Tibial artery (tissue), 4 donors: Measurements from ENCODE around the gene VTI1A.

Experiments used
- DNase-seq, 2 donors: peaks; one replicate each; pipeline ENCODE4 v3.0.0-alpha.2; 2019
- H3K27ac ChIP-seq, 2 donors: fragments of 200-600 bp; sonication (generic) in 1 of 2; 1 replicate in 1 of 2; 2 replicates in 1 of 2; pipeline ENCODE4 v1.5.1; 2018 to 2019; ENCODE audit warnings: mild to moderate bottlenecking in 1 of 2
- H3K27me3 ChIP-seq, 2 donors: fragments of 200-600 bp; sonication (generic) in 1 of 2; one replicate each; pipeline versions ENCODE4 v1.5.1 to v1.6.0; 2016 to 2019
- H3K36me3 ChIP-seq, 3 donors: fragments of 200-600 bp; sonication (generic) in 2 of 3; one replicate each; pipeline ENCODE4 v1.5.1; 2016 to 2019; ENCODE audit warnings: mild to moderate bottlenecking in 2 of 3
- H3K4me1 ChIP-seq, 4 donors: fragments of 200-600 bp; sonication (generic) in 2 of 4; 1 replicate in 3 of 4; 2 replicates in 1 of 4; pipeline ENCODE4 v1.5.1; 2016 to 2019
- H3K4me3 ChIP-seq, 2 donors: fragments of 200-600 bp; sonication (generic) in 1 of 2; 1 replicate in 1 of 2; 2 replicates in 1 of 2; pipeline ENCODE4 v1.5.1; 2018 to 2019; ENCODE audit warnings: mild to moderate bottlenecking in 2 of 2
- H3K9me3 ChIP-seq, 3 donors: fragments of 200-600 bp; sonication (generic) in 1 of 3; one replicate each; pipeline ENCODE4 v1.5.1; 2016 to 2019
- intact Hi-C: fragments of 100-400 bp; cut with DNase I; formaldehyde crosslinking; loops from one replicate; pipeline ENCODE4 v1.15.0; 2023; ENCODE audit warnings: low total_unique reads
- TF ChIP-seq, protein P1 (sequence below), 2 experiments: fragments of 200-600 bp in 1 of 2; fragments of 450-650 bp in 1 of 2; IDR thresholded peaks; one replicate each; pipeline ENCODE4 v1.5.1; 2017 to 2019; ENCODE audit warnings: antibody characterized with exemption in 2 of 2, mild to moderate bottlenecking in 1 of 2, moderate library complexity in 1 of 2

The VTI1A gene

DNA sequence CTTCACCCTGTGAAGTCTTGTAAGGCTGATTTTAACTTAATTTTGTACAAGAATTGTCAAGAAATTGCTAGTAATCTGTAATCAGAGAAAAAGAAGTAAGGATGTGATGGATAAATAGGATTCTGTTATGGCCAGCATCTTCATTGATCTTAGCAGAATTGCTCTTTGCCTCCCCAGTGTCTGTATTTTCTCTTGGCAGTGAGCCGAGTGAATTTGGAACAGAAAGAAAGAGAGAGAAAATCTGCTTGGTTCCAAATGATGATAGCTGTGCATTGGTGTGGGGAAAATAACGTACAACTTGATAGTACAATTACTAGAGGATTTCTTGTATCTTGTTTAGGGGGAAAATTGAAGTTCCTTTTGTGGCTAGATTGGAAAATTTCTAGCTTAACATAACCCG is 34.6 kb downstream of the VTI1A start:
- Histone ChIP-seq H3K9me3 (no peaks in the 10 kb centered on the region), H3K4me1 (no peaks in the 10 kb centered on the region), H3K27ac (no peak overlapping the region), H3K27me3 (no peaks in the 10 kb centered on the region), H3K4me3 (no peak overlapping the region), H3K36me3 (no peaks in the 10 kb centered on the region)
- intact Hi-C loops = no loop called here
- DNase-seq = no peak
- TF ChIP-seq, protein P1, sequence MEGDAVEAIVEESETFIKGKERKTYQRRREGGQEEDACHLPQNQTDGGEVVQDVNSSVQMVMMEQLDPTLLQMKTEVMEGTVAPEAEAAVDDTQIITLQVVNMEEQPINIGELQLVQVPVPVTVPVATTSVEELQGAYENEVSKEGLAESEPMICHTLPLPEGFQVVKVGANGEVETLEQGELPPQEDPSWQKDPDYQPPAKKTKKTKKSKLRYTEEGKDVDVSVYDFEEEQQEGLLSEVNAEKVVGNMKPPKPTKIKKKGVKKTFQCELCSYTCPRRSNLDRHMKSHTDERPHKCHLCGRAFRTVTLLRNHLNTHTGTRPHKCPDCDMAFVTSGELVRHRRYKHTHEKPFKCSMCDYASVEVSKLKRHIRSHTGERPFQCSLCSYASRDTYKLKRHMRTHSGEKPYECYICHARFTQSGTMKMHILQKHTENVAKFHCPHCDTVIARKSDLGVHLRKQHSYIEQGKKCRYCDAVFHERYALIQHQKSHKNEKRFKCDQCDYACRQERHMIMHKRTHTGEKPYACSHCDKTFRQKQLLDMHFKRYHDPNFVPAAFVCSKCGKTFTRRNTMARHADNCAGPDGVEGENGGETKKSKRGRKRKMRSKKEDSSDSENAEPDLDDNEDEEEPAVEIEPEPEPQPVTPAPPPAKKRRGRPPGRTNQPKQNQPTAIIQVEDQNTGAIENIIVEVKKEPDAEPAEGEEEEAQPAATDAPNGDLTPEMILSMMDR (IDR thresholded peaks at IDR 0.05) = no peak

DNA sequence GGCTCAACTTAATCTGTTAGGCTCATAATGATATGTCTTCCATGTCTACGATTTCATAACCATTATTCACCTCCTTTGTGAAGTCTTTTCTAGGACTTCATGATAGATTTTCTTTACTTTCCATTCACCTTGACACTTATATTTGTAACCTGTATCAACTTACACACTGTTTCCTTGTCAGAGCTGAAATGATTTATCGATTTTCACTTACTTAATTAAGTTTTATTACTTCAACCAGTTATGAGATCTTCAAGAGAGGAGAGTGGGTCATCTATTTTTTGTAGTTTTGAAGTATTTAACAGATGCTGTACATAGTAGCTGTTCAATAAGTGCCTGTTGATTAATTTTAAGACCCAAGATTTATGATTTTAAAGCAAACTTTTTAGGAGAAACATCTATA is 37.4 kb downstream of the VTI1A start:
- H3K27ac ChIP-seq = no peak overlapping the region
- no peaks in the 10 kb centered on the region for H3K4me1 ChIP-seq
- no peak overlapping the region for H3K4me3 ChIP-seq
- H3K36me3 ChIP-seq = no peaks in the 10 kb centered on the region
- TF ChIP-seq, protein P1 (IDR thresholded peaks at IDR 0.05) = no peak
- no peaks in the 10 kb centered on the region for H3K27me3 ChIP-seq
- intact Hi-C loops = no loop called here
- no peaks in the 10 kb centered on the region for H3K9me3 ChIP-seq
- DNase-seq = no peak

DNA sequence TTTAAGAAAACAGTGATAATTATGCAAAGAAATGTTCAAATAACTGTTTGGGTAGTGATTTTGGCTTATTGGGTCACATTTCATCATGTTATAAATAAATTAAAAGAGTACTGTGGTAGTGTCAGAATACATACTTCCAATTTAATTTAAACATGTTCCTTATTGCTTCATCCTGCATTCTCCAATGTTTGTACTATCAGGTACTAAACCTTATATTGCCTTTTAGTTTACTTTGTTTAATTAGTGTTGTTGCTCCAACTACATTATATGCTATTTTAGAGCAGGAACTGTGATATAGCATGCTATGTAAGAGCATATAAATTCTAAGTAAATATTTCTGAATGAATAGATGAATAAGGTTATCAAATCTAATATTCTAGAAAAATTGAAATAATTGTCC is 40.9 kb downstream of the VTI1A start:
- Histone ChIP-seq H3K27ac (no peak overlapping the region), H3K9me3 (no peaks in the 10 kb centered on the region), H3K4me1 (peaks cover 0 to 14% (median 6%) of the 10 kb centered on the region in 4 donors), H3K36me3 (no peaks in the 10 kb centered on the region), H3K27me3 (no peaks in the 10 kb centered on the region), H3K4me3 (no peak overlapping the region)
- TF ChIP-seq, protein P1 (IDR thresholded peaks at IDR 0.05) = no peak
- no peak for DNase-seq
- intact Hi-C loops = no loop called here

DNA sequence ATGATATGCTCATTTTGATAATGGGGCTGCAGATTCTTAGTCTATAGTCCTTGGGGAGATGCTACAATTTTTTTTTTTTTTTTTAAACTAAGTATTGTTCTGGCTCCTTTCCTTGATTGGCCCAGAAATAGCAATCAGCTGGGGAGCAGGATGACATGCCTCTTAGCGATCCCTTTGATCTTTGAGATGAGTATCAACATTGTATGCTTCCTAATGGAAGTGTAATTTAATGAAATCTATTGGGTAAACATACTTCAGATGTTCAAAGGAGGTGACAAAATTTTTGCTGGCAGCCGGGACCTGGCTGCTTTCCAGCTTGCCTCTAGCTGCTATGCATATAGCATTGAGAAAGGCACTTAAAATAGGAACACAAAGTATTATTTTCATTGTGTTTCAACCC is 43.5 kb downstream of the VTI1A start:
- no peaks in the 10 kb centered on the region for H3K27me3 ChIP-seq
- no peaks in the 10 kb centered on the region for H3K9me3 ChIP-seq
- H3K4me3 ChIP-seq = no peak overlapping the region
- peaks cover 0 to 14% (median 6%) of the 10 kb centered on the region in 4 donors for H3K4me1 ChIP-seq
- DNase-seq = no peak
- intact Hi-C loops = no loop called here
- no peaks in the 10 kb centered on the region for H3K36me3 ChIP-seq
- TF ChIP-seq, protein P1 (IDR thresholded peaks at IDR 0.05) = no peak
- no peak overlapping the region for H3K27ac ChIP-seq

DNA sequence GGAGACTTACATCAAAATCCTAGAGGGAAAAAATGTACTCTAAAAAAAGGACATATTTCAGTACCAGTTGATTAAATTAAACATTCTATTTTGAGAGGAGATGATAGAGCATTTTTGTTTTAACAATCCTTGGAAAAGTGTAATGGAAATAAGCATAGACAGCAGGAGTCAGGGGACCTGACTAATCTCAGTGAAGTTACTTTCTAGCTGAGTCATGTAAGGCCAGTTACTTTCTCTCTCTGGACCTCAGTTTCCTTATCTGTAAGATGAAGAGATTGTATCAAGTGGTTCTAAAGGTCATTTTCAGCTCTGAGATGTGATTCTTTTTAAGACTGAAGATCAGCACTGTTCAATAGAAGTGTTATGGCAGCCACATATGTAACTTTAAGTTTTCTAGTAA is 44.1 kb downstream of the VTI1A start:
- intact Hi-C loops = no loop called here
- Histone ChIP-seq H3K27me3 (no peaks in the 10 kb centered on the region), H3K9me3 (no peaks in the 10 kb centered on the region), H3K27ac (no peak overlapping the region), H3K4me3 (no peak overlapping the region), H3K4me1 (peaks cover 0 to 14% (median 6%) of the 10 kb centered on the region in 4 donors), H3K36me3 (no peaks in the 10 kb centered on the region)
- TF ChIP-seq, protein P1 (IDR thresholded peaks at IDR 0.05) = no peak
- no peak for DNase-seq

DNA sequence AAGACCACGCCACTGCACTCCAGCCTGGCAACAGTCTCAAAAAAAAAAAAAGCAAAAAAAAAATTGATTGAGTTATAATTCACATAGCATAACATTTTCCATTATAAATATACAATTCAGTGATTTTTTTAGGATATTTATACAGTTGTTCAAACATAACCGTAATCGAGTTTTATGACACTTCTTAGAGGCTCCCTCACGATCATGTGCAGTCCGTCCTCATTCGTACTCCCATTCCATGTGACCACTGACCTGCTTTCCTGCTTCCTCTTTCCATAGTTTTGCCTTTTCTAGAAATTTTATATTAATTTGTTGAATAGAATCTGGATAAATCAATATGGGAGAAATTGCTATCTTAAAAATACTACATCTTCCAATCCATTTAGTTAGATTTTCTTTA is 45.7 kb downstream of the VTI1A start:
- intact Hi-C loops = no loop called here
- no peak overlapping the region for H3K4me3 ChIP-seq
- H3K4me1 ChIP-seq = peaks cover 0 to 14% (median 6%) of the 10 kb centered on the region in 4 donors
- H3K9me3 ChIP-seq = no peaks in the 10 kb centered on the region
- H3K27ac ChIP-seq = no peak overlapping the region
- TF ChIP-seq, protein P1 (IDR thresholded peaks at IDR 0.05) = no peak
- no peaks in the 10 kb centered on the region for H3K27me3 ChIP-seq
- no peaks in the 10 kb centered on the region for H3K36me3 ChIP-seq
- no peak for DNase-seq
